Measurements from ENCODE around the gene DYNC2H1. TPM values are rescaled to one million over a fixed set of nuclear protein-coding genes. Genes with fewer than 3 reads are reported as not detected.

Gene DYNC2H1
- total and polyA plus RNA-seq, 8 donors: 1.2 to 63.7 (median 14.4) TPM

GRCh38 chr11:103529181-103529684 lies 420.0 kb downstream of the DYNC2H1 start:
- TF ChIP-seq POLR2A (IDR thresholded peaks at IDR 0.05): no peak
- no peak for TF ChIP-seq EP300 (IDR thresholded peaks at IDR 0.05)
- no peak for TF ChIP-seq CTCF (IDR thresholded peaks at IDR 0.05)
- TF ChIP-seq POLR2AphosphoS5 (IDR thresholded peaks at IDR 0.05): no peak
- Histone ChIP-seq H3K27ac (no peak overlapping the region), H3K4me1 (no peaks in the 10 kb centered on the region), H3K4me3 (no peak overlapping the region), H3K27me3 (no peaks in the 10 kb centered on the region), H3K36me3 (no peaks in the 10 kb centered on the region), H3K9me3 (no peaks in the 10 kb centered on the region)
- DNase-seq: no peak
- intact Hi-C loops (cut with DNase I; ENCODE audit: low total_unique reads): no loop called here
- WGBS, 5 donors: 53 to 62% (median 58%) methylated on average over 4 of the region's 4 CpGs

Small RNA genes within 50 kb of the gene (small RNA-seq; reads per million reads assigned to genes)
- gene AP003461.1: 0 reads per million in 4 donors

Other genes with a start within 250 kb of the DYNC2H1 start
- not detected for gene MMP12, start 234.4 kb upstream of the DYNC2H1 start, total RNA-seq
- 1 to 10 TPM in 2 of 3 donors, under 1 TPM in 1; 0.46 to 2.4 (median 1.4) TPM for gene MMP12, start 234.4 kb upstream of the DYNC2H1 start, polyA plus RNA-seq
- not detected for gene MMP13, start 153.7 kb upstream of the DYNC2H1 start, total RNA-seq
- gene MMP13, start 153.7 kb upstream of the DYNC2H1 start, polyA plus RNA-seq: under 1 TPM in 1 of 3 donors, not detected in 2; 0.25 TPM
- gene DCUN1D5, start 17.3 kb upstream of the DYNC2H1 start, total RNA-seq: 10 to 100 TPM; 27.2 to 75.3 (median 37.1) TPM
- gene DCUN1D5, start 17.3 kb upstream of the DYNC2H1 start, polyA plus RNA-seq: 10 to 100 TPM; 13.2 to 22.7 (median 22.3) TPM